ENCODE data around the gene TTC34. TPM values are rescaled to one million over a fixed set of nuclear protein-coding genes. Genes with fewer than 3 reads are reported as not detected.

The TTC34 gene
- total RNA-seq, 4 donors from 2014 or later: 0.14 to 6.0 (median 0.75) TPM

GRCh38 chr1:2795926-2796325 is 5.6 kb downstream of the TTC34 start:
- DNase-seq: no peak
- no peak for TF ChIP-seq CTCF (IDR thresholded peaks at IDR 0.05)
- no peak for TF ChIP-seq POLR2A (IDR thresholded peaks at IDR 0.05)
- TF ChIP-seq EP300 (IDR thresholded peaks at IDR 0.05; ENCODE audit: low read depth): no peak
- TF ChIP-seq POLR2AphosphoS5 (IDR thresholded peaks at IDR 0.05): no peak
- Histone ChIP-seq H3K27ac (no peak overlapping the region), H3K36me3 (no peaks in the 10 kb centered on the region), H3K27me3 (peaks cover 37% of the 10 kb centered on the region), H3K4me1 (no peaks in the 10 kb centered on the region), H3K9me3 (peaks cover 20 to 27% of the 10 kb centered on the region in 2 donors), H3K4me3 (no peak overlapping the region)
- in situ Hi-C loops (cut with MboI; ENCODE audit: low pct_ligation_motif_present in 1 of 4, low pct_unique_long_range_greater_than_20kb in 1 of 4, low sequenced_read_pairs in 3 of 4): loop anchor here in 1 of 4 donors (25.0 kb wide), 1 partner anchor 609 kb away; the partner anchor contains the start of gene FAAP20
- intact Hi-C loops (cut with DNase I; ENCODE audit: low total_unique reads): loop anchor here (10.0 kb wide), 1 partner anchor 361 kb away; no protein-coding TSS in a partner anchor
- WGBS, 2 donors (ENCODE audit: low coverage in 1 of 2): 80% methylated on average over 6 of the region's 6 CpGs; no CpG with 5 or more reads in 1 of the 2 donors

GRCh38 chr1:2791027-2791760 is 10.3 kb downstream of the TTC34 start:
- TF ChIP-seq POLR2A (IDR thresholded peaks at IDR 0.05): no peak
- TF ChIP-seq EP300 (IDR thresholded peaks at IDR 0.05; ENCODE audit: low read depth): no peak
- no peak for TF ChIP-seq POLR2AphosphoS5 (IDR thresholded peaks at IDR 0.05)
- TF ChIP-seq CTCF (IDR thresholded peaks at IDR 0.05): no peak
- peaks cover 20 to 27% of the 10 kb centered on the region in 2 donors for H3K9me3 ChIP-seq
- H3K36me3 ChIP-seq: no peaks in the 10 kb centered on the region
- H3K27me3 ChIP-seq: peaks cover 73% of the 10 kb centered on the region
- in situ Hi-C loops (cut with MboI; ENCODE audit: low pct_ligation_motif_present in 1 of 4, low pct_unique_long_range_greater_than_20kb in 1 of 4, low sequenced_read_pairs in 3 of 4): loop anchor here in 1 of 4 donors (25.0 kb wide), 1 partner anchor 604 kb away; the partner anchor contains the start of gene FAAP20
- no peak overlapping the region for H3K4me3 ChIP-seq
- H3K27ac ChIP-seq: no peak overlapping the region
- intact Hi-C loops (cut with DNase I; ENCODE audit: low total_unique reads): loop anchor here (10.0 kb wide), 1 partner anchor 356 kb away; no protein-coding TSS in a partner anchor
- 80% methylated on average over 18 of the region's 18 CpGs; no CpG with 5 or more reads in 1 of the 2 donors for WGBS, 2 donors (ENCODE audit: low coverage in 1 of 2)
- no peak for DNase-seq
- H3K4me1 ChIP-seq: no peaks in the 10 kb centered on the region

GRCh38 chr1:2789986-2790581 is 11.4 kb downstream of the TTC34 start:
- TF ChIP-seq POLR2AphosphoS5 (IDR thresholded peaks at IDR 0.05) (no peak), CTCF (IDR thresholded peaks at IDR 0.05) (no peak), EP300 (IDR thresholded peaks at IDR 0.05; ENCODE audit: low read depth) (no peak), POLR2A (IDR thresholded peaks at IDR 0.05) (no peak)

More at GRCh38 chr1:2789986-2790581, 11.4 kb downstream of the TTC34 start:
- intact Hi-C loops (cut with DNase I; ENCODE audit: low total_unique reads): loop anchor here (10.0 kb wide), 1 partner anchor 355 kb away; no protein-coding TSS in a partner anchor
- Histone ChIP-seq H3K9me3 (peaks cover 20 to 27% of the 10 kb centered on the region in 2 donors), H3K36me3 (no peaks in the 10 kb centered on the region), H3K4me3 (no peak overlapping the region), H3K4me1 (no peaks in the 10 kb centered on the region), H3K27me3 (peaks cover 77% of the 10 kb centered on the region), H3K27ac (no peak overlapping the region)
- 60% methylated on average over 28 of the region's 58 CpGs; no CpG with 5 or more reads in 1 of the 2 donors for WGBS, 2 donors (ENCODE audit: low coverage in 1 of 2)
- DNase-seq: no peak
- in situ Hi-C loops (cut with MboI; ENCODE audit: low pct_ligation_motif_present in 1 of 4, low pct_unique_long_range_greater_than_20kb in 1 of 4, low sequenced_read_pairs in 3 of 4): loop anchor here in 1 of 4 donors (25.0 kb wide), 1 partner anchor 603 kb away; the partner anchor contains the start of gene FAAP20
